Right ventricle myocardium superior (tissue), 1 donor: ENCODE data around the gene AGRP. TPM values are rescaled to one million over a fixed set of nuclear protein-coding genes. Genes with fewer than 3 reads are reported as not detected.
A peak's percentile ranks its signal among the peaks of the same experiment; 100 is the strongest.

Source experiments
- ATAC-seq: fragments of 200-7000 bp; cut with Tn5 transposase; one replicate; pipeline ENCODE4 v1.9.1; 2020; ENCODE audit warnings: mild to moderate bottlenecking; ENCODE audit not compliant: poor library complexity
- DNase-seq: peaks from one replicate; pipeline ENCODE4 v3.0.0-alpha.2; 2020
- intact Hi-C: fragments of 100-400 bp; cut with DNase I; formaldehyde crosslinking; loops from one replicate; pipeline ENCODE4 v1.11.2; 2022
- total RNA-seq: library from RNA; stranded (reverse); fragmentation: NEBNext Ultra II Directional; extraction: Animal tissue kit (Norgen Biotek cat#: 25700); gene quantifications from one replicate; pipeline ENCODE4 v1.2.1, GENCODE V29; 2021
- donor health status: DM: no; HTN: yes; CAD: no; lungs with severe emphysema.

Gene AGRP
- total RNA-seq, 1 donor from 2014 or later: not detected

DNA sequence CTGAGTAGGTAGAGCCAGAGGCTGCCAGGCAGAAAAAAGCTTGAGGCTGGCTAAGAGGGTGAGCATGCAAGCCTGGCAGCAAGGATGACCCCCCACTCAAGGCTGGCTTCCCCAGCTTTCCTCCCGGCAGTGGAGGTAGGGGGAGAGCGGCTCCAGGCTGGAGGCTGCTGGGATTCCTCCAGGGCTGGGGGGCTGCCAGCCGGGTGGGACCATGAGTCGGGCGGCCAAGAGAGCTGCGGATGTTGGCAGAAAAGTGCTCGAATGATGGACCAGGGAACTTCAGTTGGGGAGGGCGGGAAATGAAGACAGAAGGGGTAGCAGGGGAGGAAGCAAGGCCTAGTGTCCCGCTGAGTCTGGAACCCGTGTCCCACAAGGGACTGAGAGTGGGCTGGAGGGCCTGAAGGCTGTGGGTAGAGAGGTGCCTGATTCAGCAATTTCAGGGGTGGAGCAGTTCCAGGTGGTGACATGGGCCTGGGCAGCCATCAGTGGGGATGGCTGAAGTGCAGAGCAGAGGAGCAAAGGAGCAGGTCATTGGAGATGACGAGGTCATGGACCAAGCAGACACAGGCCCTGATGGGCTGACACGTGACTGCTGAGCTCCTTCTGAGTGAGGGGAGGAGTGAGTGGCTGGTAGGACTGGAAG is 32.2 kb downstream of the AGRP start:
- peak; percentile 68 for DNase-seq
- peak; percentile 8 for ATAC-seq
- intact Hi-C loops: no loop called here

DNA sequence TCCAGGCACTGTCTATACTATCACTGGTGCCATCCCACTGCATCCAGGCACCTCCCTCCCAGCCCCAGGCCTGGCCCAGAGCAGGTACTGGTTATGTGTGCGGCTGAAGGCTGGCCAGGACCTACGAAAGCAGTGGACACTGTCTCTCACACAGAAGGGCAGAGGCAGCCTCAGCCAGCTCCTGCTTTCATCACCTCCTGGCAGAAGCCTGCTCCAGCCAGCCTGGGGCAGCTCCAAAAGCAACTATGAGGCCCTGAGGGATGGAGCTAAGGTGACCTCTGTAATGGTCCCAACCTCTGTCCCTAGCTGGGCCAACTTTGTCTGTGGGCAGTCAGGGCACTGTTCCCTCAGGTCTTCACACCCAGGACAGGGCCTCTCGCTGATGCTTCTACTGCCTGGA is 33.6 kb downstream of the AGRP start:
- ATAC-seq (peak; percentile 53), DNase-seq (peak; percentile 79)
- intact Hi-C loops: no loop called here

DNA sequence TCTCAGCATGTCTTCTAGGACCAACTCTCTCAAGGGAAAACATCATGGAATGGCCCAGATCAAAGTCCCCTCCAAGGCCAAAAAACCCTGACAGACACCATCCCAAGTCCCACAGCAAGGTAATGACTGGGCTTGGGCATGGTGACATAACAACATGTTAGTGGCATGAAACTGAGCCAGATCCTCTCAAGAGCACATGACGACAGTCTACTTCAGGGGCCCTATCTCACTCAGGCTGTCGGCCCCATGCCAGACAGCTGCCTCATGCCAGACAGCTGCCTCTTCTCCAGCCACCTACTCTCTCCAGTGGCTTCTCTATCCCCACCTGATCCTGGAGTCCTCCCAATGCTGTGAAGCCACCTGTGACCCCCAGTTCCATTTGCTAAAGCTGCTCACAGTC is 34.0 kb downstream of the AGRP start:
- peak; percentile 70 for ATAC-seq
- peak; percentile 86 for DNase-seq
- intact Hi-C loops: no loop called here

DNA sequence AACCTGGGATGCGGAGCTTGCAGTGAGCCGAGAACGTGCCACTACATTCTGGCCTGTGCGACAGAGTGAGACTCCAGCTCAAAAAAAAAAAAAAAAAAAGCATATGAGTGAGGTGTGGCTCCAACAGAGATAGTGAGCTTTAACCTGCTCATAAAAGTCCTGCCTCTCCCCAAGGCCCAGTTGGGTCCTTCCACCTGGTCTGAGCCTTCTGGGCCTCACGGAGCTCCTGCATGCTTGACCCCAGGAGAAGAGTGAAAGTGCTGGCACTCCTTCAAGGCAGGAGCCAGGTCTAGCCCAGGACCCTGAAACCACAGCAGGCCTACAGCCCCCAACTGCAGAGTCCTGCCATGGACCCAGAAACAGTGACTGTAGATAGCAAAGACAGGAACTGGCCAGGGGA is 34.8 kb downstream of the AGRP start:
- DNase-seq (no peak), ATAC-seq (no peak)
- intact Hi-C loops: no loop called here

DNA sequence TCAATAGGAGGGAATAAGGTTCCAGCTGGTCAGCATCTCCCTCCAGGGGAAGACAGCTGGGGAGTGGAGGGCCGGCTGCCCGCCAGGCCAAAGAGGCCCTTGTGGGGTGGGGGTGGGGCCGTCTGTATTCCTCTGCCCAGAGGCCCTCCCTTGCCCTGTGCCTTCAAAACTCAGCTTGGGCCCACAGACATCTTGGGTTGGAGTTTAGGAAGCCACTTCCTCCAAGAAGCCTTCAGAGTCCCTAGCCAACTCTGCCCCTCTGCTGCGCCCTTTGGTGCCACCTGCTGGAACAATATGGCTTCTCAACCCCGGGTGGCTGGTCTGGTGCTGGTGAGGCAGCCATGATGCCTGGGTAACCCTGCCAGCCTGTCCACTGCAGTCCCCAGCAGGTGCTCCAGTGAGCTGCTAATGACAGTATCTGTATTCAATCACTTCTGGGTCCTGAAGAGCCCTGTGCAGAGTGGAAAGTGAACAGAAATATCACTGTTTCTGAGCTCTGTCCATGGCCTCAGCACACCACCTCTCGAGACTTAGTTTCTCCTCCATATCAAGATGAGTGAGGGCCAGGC is 35.8 kb downstream of the AGRP start:
- intact Hi-C loops: no loop called here
- peak; percentile 69 for DNase-seq
- ATAC-seq: peak; percentile 7

DNA sequence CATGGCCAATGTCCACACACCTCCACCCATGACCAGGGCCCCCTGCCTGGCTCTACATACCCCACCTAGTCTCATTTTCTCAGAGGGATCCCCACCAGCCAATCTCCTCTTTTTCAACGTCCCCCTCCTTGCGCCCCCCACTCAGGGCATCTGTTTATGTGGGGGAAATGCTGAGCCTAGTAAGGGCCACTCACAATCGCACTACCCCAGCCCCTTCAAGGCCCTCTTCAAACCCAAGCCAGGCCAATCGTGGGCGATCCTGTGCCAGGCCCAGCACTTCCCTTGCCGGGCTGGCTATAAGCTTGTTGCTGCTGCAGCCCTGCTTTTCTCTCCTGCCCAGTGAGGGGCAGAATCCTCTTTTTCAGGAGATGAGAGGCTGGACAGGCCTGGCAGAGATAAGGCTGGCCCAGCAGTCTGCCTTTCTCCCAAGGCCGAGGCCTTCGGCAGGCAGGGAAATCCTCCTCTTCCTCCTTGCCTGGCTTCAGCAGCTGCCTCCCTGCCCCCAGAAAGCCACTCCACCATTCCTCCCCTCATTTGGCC is 36.3 kb downstream of the AGRP start:
- no peak for ATAC-seq
- DNase-seq: no peak
- intact Hi-C loops: no loop called here

DNA sequence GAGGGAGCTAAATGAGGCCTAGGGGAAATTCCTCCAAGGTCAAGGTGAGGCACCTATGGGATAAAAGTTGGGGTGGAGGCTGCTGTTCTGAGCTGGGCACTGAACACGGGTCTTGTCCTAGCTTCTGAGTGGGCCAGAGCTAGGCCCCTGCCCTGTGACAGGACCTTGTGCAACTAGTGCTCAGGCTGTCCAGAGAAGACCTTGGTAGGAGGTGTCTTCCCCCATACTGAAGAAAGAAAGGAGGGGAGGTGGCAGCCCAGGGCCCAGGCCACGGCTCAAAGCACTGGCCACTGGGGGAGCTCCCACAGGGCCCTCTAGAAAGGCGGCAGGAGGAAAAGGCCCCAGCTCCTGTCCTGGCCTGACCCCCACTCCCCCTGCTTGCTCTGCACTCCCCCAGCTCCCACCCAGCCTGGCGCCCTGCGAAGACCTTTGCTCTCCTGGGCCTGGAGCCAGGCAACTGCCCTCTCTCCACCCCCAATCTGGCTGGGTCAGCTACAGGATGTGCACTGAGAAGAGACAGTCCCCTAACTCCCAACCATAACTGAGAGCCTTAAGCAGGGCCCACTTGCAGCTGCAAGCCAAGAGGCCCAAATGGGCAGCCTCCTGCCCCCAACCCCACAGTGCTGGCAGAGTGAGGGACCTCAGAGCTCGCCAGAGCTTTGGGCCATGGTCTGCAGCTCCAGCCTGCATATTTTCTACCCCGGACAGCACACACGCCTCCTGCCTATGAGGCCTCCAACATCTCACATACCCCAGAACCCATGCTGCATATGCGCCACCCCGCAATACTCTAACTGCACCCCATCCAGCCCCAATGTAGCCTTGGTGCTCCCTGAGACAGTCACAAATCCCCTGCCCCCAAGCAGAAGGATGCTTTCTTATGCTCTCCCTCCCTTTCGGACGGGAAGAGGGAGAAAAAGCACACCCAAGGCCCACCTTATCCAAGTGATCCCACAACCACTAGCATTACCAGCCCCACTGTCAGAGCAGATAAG is 37.1 kb downstream of the AGRP start:
- ATAC-seq: peak; percentile 15
- intact Hi-C loops: no loop called here
- peak; percentile 76 for DNase-seq

DNA sequence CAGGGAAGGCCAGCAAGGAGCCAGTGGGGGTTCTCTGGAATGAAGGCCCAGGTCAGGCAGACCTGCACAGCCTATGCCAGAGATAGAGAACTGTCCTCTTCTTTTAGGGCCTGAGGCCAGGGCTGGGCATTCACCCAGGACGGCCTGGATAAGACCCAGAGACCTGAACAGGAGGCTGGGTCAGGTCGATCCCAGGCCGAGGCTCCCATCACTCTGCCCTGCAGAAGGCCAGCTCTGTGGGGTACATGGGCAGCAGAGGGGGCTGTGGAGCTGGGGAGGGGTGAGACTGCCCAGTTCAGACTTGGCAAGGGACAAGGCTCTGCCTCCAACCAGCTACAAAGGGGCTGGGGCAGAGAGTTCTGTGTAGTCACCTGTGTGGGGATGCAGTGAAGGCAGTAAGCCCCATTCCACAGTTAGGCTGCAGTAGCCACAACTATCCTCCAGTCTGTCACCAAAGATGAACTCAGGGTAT is 37.9 kb downstream of the AGRP start:
- intact Hi-C loops: no loop called here
- ATAC-seq (peak; percentile 36), DNase-seq (peak; percentile 81)

DNA sequence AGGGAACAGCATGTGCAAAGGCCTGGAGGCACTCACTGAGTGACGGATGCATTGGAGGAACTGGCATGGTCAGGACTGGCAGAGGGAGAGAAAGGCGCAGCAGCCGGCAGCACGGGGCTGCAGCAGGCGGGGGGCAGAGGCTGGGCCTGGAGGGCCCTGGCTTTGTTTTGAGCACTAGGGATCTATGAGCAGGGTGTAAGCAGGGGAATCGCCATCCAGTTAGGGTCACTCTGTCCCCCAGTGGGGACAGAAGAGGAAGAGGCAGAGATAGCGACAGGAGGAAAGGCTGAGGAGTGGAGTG is 38.3 kb downstream of the AGRP start:
- ATAC-seq (no peak), DNase-seq (no peak)
- intact Hi-C loops: no loop called here

DNA sequence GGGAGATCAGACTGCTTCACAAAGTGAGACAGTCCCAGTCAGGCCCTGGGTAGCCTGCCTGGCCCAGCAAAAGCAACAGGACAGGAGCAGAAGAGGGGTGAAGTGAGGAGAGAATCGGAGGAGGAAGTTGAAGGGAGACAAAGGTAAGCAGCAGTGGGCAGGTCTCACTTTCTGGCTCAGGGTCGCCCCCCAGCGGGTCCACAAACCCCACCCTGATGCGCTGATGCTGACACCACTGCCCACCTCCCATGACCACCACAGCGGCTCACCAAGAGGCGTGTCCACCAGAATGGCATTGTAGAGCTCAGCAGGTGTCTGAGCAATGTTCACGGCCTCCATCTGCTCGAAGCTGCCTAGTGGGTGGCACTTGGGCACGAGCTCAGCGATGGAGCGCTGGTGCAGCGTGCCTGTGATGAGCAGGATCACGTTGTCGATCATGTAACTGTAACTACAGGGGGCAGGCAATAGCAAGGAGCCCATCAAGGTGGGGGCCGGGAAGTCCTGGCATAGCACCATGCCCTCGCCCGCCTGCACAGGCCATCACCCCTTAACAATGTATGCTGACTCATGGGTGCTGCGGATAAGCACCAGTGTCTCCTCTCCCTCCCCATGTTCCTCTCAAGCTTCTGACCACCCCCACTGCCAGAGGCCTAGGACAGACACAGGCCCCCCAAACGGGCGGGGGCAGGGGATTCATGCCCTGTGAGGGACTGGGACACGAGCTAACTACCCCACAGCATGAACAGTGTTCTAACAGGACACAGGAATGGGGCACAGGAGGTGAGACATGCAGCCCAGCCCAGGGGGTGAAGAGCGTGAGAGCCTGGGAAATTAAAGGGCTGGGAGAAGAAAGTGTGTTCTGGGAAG is 38.9 kb downstream of the AGRP start:
- DNase-seq (no peak), ATAC-seq (no peak)
- intact Hi-C loops: no loop called here

DNA sequence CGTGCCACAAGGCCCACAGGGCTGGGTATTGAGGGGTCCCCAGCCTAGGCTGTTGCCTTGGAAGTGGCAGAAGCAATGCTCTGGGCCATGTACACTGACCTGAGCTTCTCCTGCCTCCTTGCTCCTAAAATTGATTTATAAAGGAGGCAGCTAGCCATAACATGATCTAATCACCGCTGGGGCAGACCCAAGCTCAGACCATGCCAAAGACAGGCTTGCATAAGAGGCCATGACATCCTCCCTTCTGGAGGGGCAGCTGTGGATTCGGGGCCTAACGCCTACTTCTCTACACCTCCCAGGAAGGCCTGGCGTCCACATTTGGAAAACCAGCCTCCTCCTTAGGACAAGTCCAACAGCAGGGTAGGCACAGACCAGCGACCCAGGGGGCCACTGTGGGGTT is 40.1 kb downstream of the AGRP start:
- peak; percentile 78 for DNase-seq
- intact Hi-C loops: no loop called here
- ATAC-seq: peak; percentile 56

DNA sequence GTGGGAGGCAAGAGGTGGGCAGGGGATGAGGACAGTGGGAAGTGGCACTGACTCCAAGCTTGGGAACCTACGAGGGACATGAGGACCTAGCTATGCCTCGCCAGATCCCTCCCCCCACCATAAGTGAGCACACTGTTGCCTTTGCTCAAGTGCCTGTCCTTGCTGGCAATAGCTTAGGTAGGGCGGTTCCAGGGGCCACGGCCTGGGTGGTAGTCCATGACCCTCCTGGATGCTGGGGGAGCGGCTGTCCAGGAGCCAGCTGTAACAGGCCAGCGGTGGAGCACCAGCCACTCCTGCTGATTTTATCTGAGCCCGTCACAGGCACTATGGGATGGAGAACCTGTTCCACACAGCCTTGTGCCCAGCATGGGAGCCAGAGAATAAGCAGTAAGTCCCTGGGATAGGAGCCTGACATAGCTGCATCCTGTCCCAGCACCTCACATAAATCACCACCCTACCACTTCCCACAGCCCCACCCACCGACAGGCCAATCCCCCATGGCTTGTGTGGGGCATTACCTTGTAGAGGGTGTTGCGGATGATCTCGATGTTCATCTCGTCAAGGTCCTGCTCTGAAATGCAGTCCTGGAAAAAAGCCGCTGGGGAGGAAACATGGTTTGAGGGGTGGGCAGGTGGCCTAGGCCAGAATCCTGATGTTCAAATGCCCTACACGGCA is 40.6 kb downstream of the AGRP start:
- intact Hi-C loops: no loop called here

DNA sequence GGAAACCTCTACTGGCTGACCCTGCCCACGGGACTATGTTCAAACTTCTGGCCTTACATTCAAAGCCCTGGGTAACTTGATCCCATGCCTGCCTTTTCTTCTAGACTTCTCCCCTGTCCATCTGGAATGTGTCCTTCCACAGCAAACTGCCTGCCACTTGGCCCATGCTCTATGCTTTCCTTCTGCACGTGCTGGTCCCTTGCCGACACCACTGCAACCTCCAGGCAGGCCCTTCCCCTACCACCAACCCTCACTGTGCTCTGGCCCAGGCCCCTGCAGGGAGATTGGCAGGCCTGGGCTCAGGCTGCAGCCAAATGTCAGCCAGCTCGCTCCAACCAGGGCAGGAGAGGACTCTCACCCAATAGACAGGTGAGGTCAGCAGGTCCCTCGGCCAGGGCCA is 41.4 kb downstream of the AGRP start:
- intact Hi-C loops: no loop called here
- ATAC-seq (peak; percentile 48), DNase-seq (peak; percentile 71)

More for the DNA sequence above, 40.6 kb downstream of the AGRP start:
- DNase-seq (peak; percentile 46), ATAC-seq (no peak)

DNA sequence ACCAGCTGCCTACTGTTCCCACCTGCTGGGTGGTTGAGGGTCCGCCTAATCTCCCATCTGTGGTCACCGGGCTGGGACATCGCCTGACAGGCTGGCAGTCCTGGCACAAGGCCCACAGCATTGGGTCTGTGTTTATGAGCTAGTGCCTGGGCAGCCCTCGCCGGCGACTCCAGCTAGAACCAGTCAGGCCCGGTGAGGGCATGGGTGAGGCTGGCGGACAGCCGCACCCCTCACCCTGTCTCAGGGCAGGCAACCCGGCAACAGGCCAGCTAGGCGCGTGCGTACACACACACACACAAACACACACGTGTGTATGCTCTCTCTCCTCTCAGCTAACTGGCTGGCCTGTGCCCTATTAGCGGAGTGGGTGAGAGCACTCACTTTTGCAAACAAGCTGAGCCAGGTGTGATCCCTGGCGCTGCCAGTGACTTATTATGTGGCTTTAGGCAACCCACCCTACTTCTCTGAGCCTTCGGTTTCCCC is 42.0 kb downstream of the AGRP start:
- DNase-seq (peak; percentile 56), ATAC-seq (peak; percentile 14)
- intact Hi-C loops: no loop called here

DNA sequence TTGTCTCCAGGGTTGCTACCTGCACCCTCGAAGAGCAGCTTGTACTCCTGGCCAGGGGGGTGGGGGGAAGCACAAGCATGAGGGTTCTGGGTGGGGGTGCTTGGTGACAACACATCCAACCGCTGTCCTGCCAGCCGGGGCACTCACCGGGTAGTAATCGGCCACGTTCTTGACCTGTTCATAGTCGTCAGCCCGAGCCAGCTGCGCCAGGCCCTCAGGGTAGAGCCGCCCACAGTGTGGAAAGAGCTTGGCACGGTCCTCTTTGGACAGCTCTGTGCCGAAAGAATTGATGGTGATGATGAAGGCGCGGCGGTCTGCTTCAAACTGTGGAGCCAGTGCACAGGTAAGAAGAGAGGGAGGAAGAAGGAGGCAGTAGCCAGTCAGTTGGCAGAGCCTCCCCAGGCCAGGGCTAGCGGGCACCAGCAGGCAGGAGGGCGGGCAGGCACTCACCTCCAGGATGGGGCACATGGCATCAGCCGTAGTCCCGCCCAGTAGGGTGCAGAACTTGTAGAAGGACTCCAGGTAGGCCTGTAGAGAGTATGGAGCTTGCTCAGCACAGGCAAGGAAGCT is 44.4 kb downstream of the AGRP start:
- intact Hi-C loops: no loop called here
- DNase-seq (no peak), ATAC-seq (no peak)

DNA sequence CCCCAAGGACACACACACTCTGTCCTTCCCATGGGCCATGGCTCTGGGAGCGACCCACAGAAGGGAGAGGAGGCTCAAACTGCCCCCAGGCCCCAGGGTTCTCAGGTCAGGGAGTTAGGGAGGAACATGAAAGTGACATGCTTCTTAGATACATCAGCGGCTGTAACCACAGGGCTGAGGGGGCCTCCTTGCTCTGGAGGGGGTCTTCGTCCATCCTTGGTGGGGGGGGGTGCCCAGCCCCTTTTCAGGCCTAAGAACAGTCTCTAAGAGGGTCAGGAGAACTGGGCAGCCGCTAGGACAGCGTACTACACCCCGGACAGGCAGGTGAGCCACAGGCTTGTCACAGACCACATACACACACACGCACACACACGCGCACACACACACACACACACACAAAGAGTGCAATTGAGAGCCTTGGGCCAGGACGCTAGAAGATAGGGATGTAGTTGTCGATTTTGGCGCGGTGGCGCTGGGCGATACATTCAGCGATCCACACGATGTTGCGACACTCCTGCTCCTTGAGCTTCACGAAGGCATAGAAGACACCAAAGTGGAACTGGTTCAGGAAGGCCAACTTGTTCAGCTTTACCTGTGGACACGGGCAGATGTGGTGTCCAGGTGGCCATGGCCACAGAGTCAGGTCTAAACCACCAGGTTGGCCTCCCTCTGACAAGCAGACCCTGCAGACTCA is 45.1 kb downstream of the AGRP start:
- intact Hi-C loops: no loop called here
- ATAC-seq: no peak
- no peak for DNase-seq

DNA sequence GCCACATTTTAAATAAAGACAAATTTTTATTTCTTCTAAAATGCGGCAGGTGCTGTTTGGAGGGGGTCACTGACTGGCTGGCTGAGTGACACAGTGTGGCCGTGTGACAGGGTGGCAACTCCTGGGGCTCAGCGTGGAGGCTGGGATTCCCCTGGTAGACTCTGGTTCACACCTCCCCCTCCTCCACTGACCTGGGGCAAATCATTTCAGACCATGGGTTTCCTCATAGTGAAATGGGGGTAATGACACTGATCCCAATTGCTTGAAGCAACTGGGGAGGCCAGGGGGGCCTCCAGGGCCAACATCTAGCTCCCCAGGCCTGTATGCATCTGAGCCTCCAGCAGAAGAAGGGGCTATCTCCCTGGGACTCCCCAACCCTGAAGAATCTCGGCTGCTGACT is 45.8 kb downstream of the AGRP start:
- intact Hi-C loops: no loop called here
- ATAC-seq: no peak
- DNase-seq: no peak
